HUDEP-2 (cell line): Measurements from ENCODE around the gene CSF1R.

Experiments
- DNase-seq, 76 experiments: peaks; one replicate each; lab custom pipeline; 2025; ENCODE audit not compliant: unreplicated experiment in 76 of 76; lab: John Stamatoyannopoulos, UW

The CSF1R gene

GRCh38 chr5:150073677-150074076 is 12.7 kb downstream of the CSF1R start:
- no peak for DNase-seq

- no peak for DNase-seq
Observed at GRCh38 chr5:150073086-150073625, 13.2 kb downstream of the CSF1R start.

GRCh38 chr5:150070821-150071220 is 15.5 kb downstream of the CSF1R start:
- DNase-seq = no peak

- DNase-seq = no peak
Observed at GRCh38 chr5:150069672-150070627, 16.4 kb downstream of the CSF1R start.

GRCh38 chr5:150068961-150069645 is 17.3 kb downstream of the CSF1R start:
- no peak for DNase-seq

- no peak for DNase-seq
Observed at GRCh38 chr5:150068472-150068871, 17.9 kb downstream of the CSF1R start.

- DNase-seq = no peak
Observed at GRCh38 chr5:150068071-150068470, 18.3 kb downstream of the CSF1R start.

GRCh38 chr5:150067405-150067960 is 18.9 kb downstream of the CSF1R start:
- DNase-seq = no peak

GRCh38 chr5:150066901-150067396 is 19.4 kb downstream of the CSF1R start:
- no peak for DNase-seq

- DNase-seq = no peak
Observed at GRCh38 chr5:150066436-150066835, 19.9 kb downstream of the CSF1R start.

- DNase-seq = no peak
Observed at GRCh38 chr5:150065886-150066285, 20.5 kb downstream of the CSF1R start.

- no peak for DNase-seq
Observed at GRCh38 chr5:150065346-150065745, 21.0 kb downstream of the CSF1R start.

- no peak for DNase-seq
Observed at GRCh38 chr5:150064681-150065220, 21.6 kb downstream of the CSF1R start.

GRCh38 chr5:150063638-150064037 is 22.7 kb downstream of the CSF1R start:
- no peak for DNase-seq

- DNase-seq = no peak
Observed at GRCh38 chr5:150062216-150062922, 24.0 kb downstream of the CSF1R start.

GRCh38 chr5:150061538-150061995 is 24.8 kb downstream of the CSF1R start:
- no peak for DNase-seq

GRCh38 chr5:150060471-150060870 is 25.9 kb downstream of the CSF1R start:
- DNase-seq = no peak

GRCh38 chr5:150059623-150060022 is 26.7 kb downstream of the CSF1R start:
- DNase-seq = no peak

GRCh38 chr5:150058480-150059126 is 27.8 kb downstream of the CSF1R start:
- DNase-seq = peak in 20 of 76 experiments; percentile 6 to 59 (median 26)

- DNase-seq = no peak
Observed at GRCh38 chr5:150057996-150058395, 28.4 kb downstream of the CSF1R start.
